SU-DHL-6 (cell line): ENCODE measurements around the gene PSG2.
"Not testable (repeated sequence)": the region's sequence is repeated elsewhere in the genome, so short reads cannot be mapped to it uniquely, and the experiment has no call there.

Source experiments
- CTCF ChIP-seq: fragments of 200-600 bp; sonication (generic); IDR thresholded peaks from one replicate; pipeline ENCODE4 v1.5.1; 2017; ENCODE audit warnings: antibody characterized with exemption, mild to moderate bottlenecking, low read length, moderate library complexity; ENCODE audit not compliant: insufficient read depth, poor library complexity, severe bottlenecking
- EZH2phosphoT487 ChIP-seq: fragments of 200-600 bp; sonication (generic), shearing (Covaris generic); conservative IDR thresholded peaks from 2 replicates; pipeline ENCODE4 v1.6.1; 2018; ENCODE audit warnings: mild to moderate bottlenecking, antibody characterized with exemption, low read length, moderate library complexity, mixed read lengths

- TF ChIP-seq CTCF, EZH2phosphoT487: not testable (repeated sequence)
These were observed 5.3 kb upstream of the PSG2 start for GRCh38 chr19:43087702-43088340.
